ENCODE data around the gene GLCCI1. TPM values are rescaled to one million over a fixed set of nuclear protein-coding genes. Genes with fewer than 3 reads are reported as not detected.
A peak's percentile ranks its signal among the peaks of the same experiment; 100 is the strongest.
"Not testable (repeated sequence)": the region's sequence is repeated elsewhere in the genome, so short reads cannot be mapped to it uniquely, and the experiment has no call there.

The GLCCI1 gene
- total RNA-seq, 1 experiment from 2014 or later, result 8.5 TPM

- ChIA-PET POLR2A (ENCODE audit: unreplicated experiment) (interaction anchor here (0.6 kb wide), 2 partner anchors 15 to 63 kb away, joined by 5 to 7 read pairs; no protein-coding TSS in a partner anchor), CTCF (no interaction called here)
- Histone ChIP-seq H3K4me2 (ENCODE audit: low read length) (no peak overlapping the region), H3K79me2 (ENCODE audit: low read length) (no peaks in the 10 kb centered on the region), H3K9me2 (replicated peaks; ENCODE audit: low read length) (no peaks in the 10 kb centered on the region), H4K20me1 (ENCODE audit: low read length) (no peaks in the 10 kb centered on the region), H3K4me3 (ENCODE audit: low read length) (no peak overlapping the region), H3K36me3 (ENCODE audit: low read depth, low read length) (no peaks in the 10 kb centered on the region), H3K27me3 (ENCODE audit: low read length) (no peaks in the 10 kb centered on the region), H3K27ac (ENCODE audit: low read length) (no peak overlapping the region), H2AFZ (ENCODE audit: low read length) (no peak overlapping the region), H3F3A (ENCODE audit: low read length, unreplicated experiment) (no peaks in the 10 kb centered on the region), H3K9me3 (ENCODE audit: low read length) (no peaks in the 10 kb centered on the region), H3K9ac (ENCODE audit: low read length) (no peak overlapping the region), H3K4me1 (ENCODE audit: insufficient read depth, low read length) (no peaks in the 10 kb centered on the region)
- TF ChIP-seq EZH2phosphoT487 (IDR thresholded peaks at IDR 0.05; ENCODE audit: borderline replicate concordance, low read length) (no peak), EZH2 (IDR thresholded peaks at IDR 0.05; ENCODE audit: low read length, unreplicated experiment) (no peak), CTCF (conservative IDR thresholded peaks at IDR 0.05; ENCODE audit: low read depth, low read length) (no peak)
- intact Hi-C loops (cut with micrococcal nuclease), result no loop called here
- ATAC-seq (peak; percentile 13; the same call in 1 of the 2 replicates), DNase-seq (no peak)
- BruUV-seq (replicated peaks), result no TSS peak
Measured at GRCh38 chr7:8042796-8043535, 74.4 kb downstream of the GLCCI1 start.

DNA sequence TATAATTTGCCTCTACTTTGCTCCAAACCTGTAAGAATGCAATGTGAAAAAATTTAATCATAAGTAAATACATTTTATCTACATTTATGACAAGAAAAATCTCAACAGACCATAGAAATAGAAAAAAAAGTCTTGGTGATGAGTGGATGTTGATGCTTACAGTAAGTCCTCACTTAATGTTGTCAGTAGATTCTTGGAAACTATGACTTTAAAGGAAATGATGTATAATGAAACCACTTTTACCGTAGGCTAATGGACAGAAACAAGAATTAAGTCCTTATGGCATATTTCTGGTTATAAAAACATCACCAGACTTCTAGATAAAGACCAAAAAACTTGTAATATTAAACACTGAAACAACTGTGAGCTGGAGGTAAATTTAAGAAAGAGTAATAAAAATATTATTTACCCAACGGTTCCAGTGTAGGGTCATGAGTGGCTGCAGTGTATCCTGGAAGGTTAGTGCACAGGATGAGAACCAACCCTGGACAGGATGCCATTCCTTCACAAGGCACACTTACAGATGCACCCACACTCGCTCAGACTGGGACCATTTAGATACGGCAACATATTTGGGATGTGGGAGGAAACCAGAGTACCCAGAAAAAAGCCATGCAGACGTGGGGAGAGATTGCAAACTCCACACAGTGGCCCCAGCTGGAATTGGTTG is 76.3 kb downstream of the GLCCI1 start:
- no peak for DNase-seq
- H3K9me3 ChIP-seq (ENCODE audit: low read length), result no peaks in the 10 kb centered on the region
- no peaks in the 10 kb centered on the region for H3K4me1 ChIP-seq (ENCODE audit: insufficient read depth, low read length)
- ATAC-seq, result no peak
- no TSS peak for BruUV-seq (replicated peaks)
- H3K27ac ChIP-seq (ENCODE audit: low read length), result no peak overlapping the region
- H2AFZ ChIP-seq (ENCODE audit: low read length), result no peak overlapping the region
- H3K9ac ChIP-seq (ENCODE audit: low read length), result no peak overlapping the region
- H3F3A ChIP-seq (ENCODE audit: low read length, unreplicated experiment), result no peaks in the 10 kb centered on the region
- H3K4me2 ChIP-seq (ENCODE audit: low read length), result no peak overlapping the region
- ChIA-PET POLR2A (ENCODE audit: unreplicated experiment) (no interaction called here), CTCF (no interaction called here)
- H4K20me1 ChIP-seq (ENCODE audit: low read length), result no peaks in the 10 kb centered on the region
- H3K36me3 ChIP-seq (ENCODE audit: low read depth, low read length), result no peaks in the 10 kb centered on the region
- TF ChIP-seq EZH2 (IDR thresholded peaks at IDR 0.05; ENCODE audit: low read length, unreplicated experiment) (no peak), CTCF (conservative IDR thresholded peaks at IDR 0.05; ENCODE audit: low read depth, low read length) (no peak), EZH2phosphoT487 (IDR thresholded peaks at IDR 0.05; ENCODE audit: borderline replicate concordance, low read length) (no peak)
- no peaks in the 10 kb centered on the region for H3K27me3 ChIP-seq (ENCODE audit: low read length)
- no peaks in the 10 kb centered on the region for H3K9me2 ChIP-seq (replicated peaks; ENCODE audit: low read length)
- intact Hi-C loops (cut with micrococcal nuclease), result no loop called here
- no peaks in the 10 kb centered on the region for H3K79me2 ChIP-seq (ENCODE audit: low read length)
- H3K4me3 ChIP-seq (ENCODE audit: low read length), result no peak overlapping the region

DNA sequence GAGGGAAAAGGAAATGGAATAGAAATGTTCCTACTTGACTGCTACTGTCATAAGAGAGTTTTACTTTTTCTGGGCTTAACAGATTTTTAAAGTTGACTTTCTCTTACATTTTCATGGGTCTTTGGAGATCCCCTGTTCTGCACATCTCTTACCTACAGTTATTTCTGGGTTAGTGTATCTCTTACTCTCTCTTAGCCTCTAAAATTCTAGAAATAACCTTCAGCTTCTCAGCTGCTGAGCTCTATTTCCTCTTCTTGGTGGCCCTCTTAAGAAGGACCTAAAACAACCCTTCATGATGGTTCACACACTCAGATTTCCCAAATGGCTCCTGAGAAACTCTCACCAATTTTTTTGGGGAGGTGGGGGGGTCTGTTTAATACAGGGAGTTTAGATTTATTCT is 79.5 kb downstream of the GLCCI1 start:
- H3K9ac ChIP-seq (ENCODE audit: low read length); intact Hi-C loops (cut with micrococcal nuclease); H3K9me3 ChIP-seq (ENCODE audit: low read length); ATAC-seq; H3K36me3 ChIP-seq (ENCODE audit: low read depth, low read length); DNase-seq; H3F3A ChIP-seq (ENCODE audit: low read length, unreplicated experiment); H3K79me2 ChIP-seq (ENCODE audit: low read length); H3K4me2 ChIP-seq (ENCODE audit: low read length); H3K4me1 ChIP-seq (ENCODE audit: insufficient read depth, low read length); H3K27ac ChIP-seq (ENCODE audit: low read length); H3K27me3 ChIP-seq (ENCODE audit: low read length); POLR2A ChIA-PET (ENCODE audit: unreplicated experiment); H2AFZ ChIP-seq (ENCODE audit: low read length); H3K9me2 ChIP-seq (replicated peaks; ENCODE audit: low read length); BruUV-seq (replicated peaks); H4K20me1 ChIP-seq (ENCODE audit: low read length); CTCF ChIA-PET; H3K4me3 ChIP-seq (ENCODE audit: low read length): not testable (repeated sequence)

Data from PC-3 (cell line).